GM23338 (cell line): Measurements from ENCODE around the gene SHISA6. TPM values are rescaled to one million over a fixed set of nuclear protein-coding genes. Genes with fewer than 3 reads are reported as not detected.

Experiments used
- ATAC-seq: fragments of 200-7000 bp; cut with Tn5 transposase; 3 replicates; pipeline ENCODE4 v1.9.1; 2020
- DNase-seq: peaks from one replicate; pipeline ENCODE4 v3.0.0-alpha.2; 2015; ENCODE audit warnings: low spot score
- H2AFZ ChIP-seq: fragments of 200-600 bp; sonication (generic); 2 replicates; pipeline ENCODE4 v1.8.0; 2016; ENCODE audit warnings: antibody characterized with exemption, mild to moderate bottlenecking, moderate library complexity
- H3F3A ChIP-seq: fragments of 200-600 bp; sonication (generic); replicated peaks from 2 replicates; pipeline ENCODE4 v1.8.0; 2017; ENCODE audit warnings: antibody characterized with exemption, mixed run types, low read depth
- H3K27ac ChIP-seq: fragments of 200-600 bp; sonication (generic); 2 replicates; pipeline ENCODE4 v1.6.1; 2016; ENCODE audit warnings: low read depth
- H3K27me3 ChIP-seq: fragments of 200-600 bp; sonication (generic); 2 replicates; pipeline ENCODE4 v1.8.0; 2016; ENCODE audit warnings: mild to moderate bottlenecking, mixed run types, moderate library complexity; ENCODE audit not compliant: insufficient read depth
- H3K36me3 ChIP-seq: fragments of 200-600 bp; sonication (generic); 2 replicates; pipeline ENCODE4 v1.8.0; 2016; ENCODE audit warnings: mild to moderate bottlenecking; ENCODE audit not compliant: insufficient read depth
- H3K4me1 ChIP-seq: fragments of 200-600 bp; sonication (generic); 2 replicates; pipeline ENCODE4 v1.8.0; 2016; ENCODE audit warnings: mild to moderate bottlenecking, moderate library complexity; ENCODE audit not compliant: insufficient read depth
- H3K4me2 ChIP-seq: fragments of 200-600 bp; sonication (generic); 2 replicates; pipeline ENCODE4 v1.7.1; 2017; ENCODE audit warnings: mixed run types
- H3K4me3 ChIP-seq: fragments of 200-600 bp; sonication (generic); 2 replicates; pipeline ENCODE4 v1.6.1; 2016; ENCODE audit warnings: mixed run types
- H3K79me2 ChIP-seq: fragments of 200-600 bp; sonication (generic); replicated peaks from 2 replicates; pipeline ENCODE4 v1.8.0; 2017; ENCODE audit warnings: mild to moderate bottlenecking; ENCODE audit not compliant: insufficient read depth
- H3K9me2 ChIP-seq: fragments of 200-600 bp; sonication (generic); 2 replicates; pipeline ENCODE4 v1.8.0; 2017; ENCODE audit not compliant: insufficient read depth
- H4K20me1 ChIP-seq: fragments of 200-600 bp; sonication (generic); replicated peaks from 2 replicates; pipeline ENCODE4 v1.8.0; 2017; ENCODE audit warnings: mild to moderate bottlenecking; ENCODE audit not compliant: insufficient read depth
- H3K27ac Mint-ChIP-seq: 2 replicates; pipeline ENCODE4 v1.8.0; 2020; ENCODE audit warnings: inconsistent platforms, mild to moderate bottlenecking, moderate library complexity, mixed read lengths
- H3K27me3 Mint-ChIP-seq: 3 replicates; pipeline ENCODE4 v1.8.0; 2022; ENCODE audit warnings: low read depth, mild to moderate bottlenecking, moderate library complexity, mixed read lengths, inconsistent platforms; ENCODE audit not compliant: insufficient read depth, poor library complexity
- H3K36me3 Mint-ChIP-seq: 3 replicates; pipeline ENCODE4 v1.8.0; 2021; ENCODE audit warnings: low read depth, mild to moderate bottlenecking, inconsistent platforms, moderate library complexity, mixed read lengths
- H3K4me1 Mint-ChIP-seq: 3 replicates; pipeline ENCODE4 v1.8.0; 2020; ENCODE audit warnings: mild to moderate bottlenecking, inconsistent platforms, mixed read lengths
- H3K4me3 Mint-ChIP-seq: 3 replicates; pipeline ENCODE4 v1.8.0; 2021; ENCODE audit warnings: moderate library complexity, mild to moderate bottlenecking, inconsistent platforms, mixed read lengths
- H3K9me3 Mint-ChIP-seq: 3 replicates; pipeline ENCODE4 v1.8.0; 2020; ENCODE audit warnings: moderate library complexity, mild to moderate bottlenecking, inconsistent platforms, mixed read lengths
- CREB1 ChIP-seq: fragments of 250-450 bp; sonication (Bioruptor Pico); IDR thresholded peaks from 2 replicates; pipeline ENCODE4 v1.5.0; 2020; ENCODE audit warnings: low read depth, mild to moderate bottlenecking, moderate library complexity
- EZH2 ChIP-seq: fragments of 200-600 bp; sonication (generic); IDR thresholded peaks from one replicate; pipeline ENCODE4 v1.8.0; 2017; ENCODE audit warnings: antibody characterized with exemption, mild to moderate bottlenecking, low read depth; ENCODE audit not compliant: unreplicated experiment
- EZH2phosphoT487 ChIP-seq: fragments of 200-600 bp; sonication (generic); IDR thresholded peaks from one replicate; pipeline ENCODE4 v1.8.1; 2018; ENCODE audit warnings: antibody characterized with exemption; ENCODE audit not compliant: unreplicated experiment
- JUNB ChIP-seq: IDR thresholded peaks from one replicate; pipeline ENCODE4 v1.6.1; 2016; ENCODE audit warnings: antibody characterized with exemption; ENCODE audit not compliant: unreplicated experiment
- NANOG ChIP-seq: IDR thresholded peaks from 2 replicates; pipeline ENCODE4 v1.6.1; 2016; ENCODE audit warnings: antibody characterized with exemption, borderline replicate concordance
- POLR2AphosphoS5 ChIP-seq: IDR thresholded peaks from 2 replicates; pipeline ENCODE4 v1.6.1; 2016; ENCODE audit warnings: antibody characterized with exemption, low read depth
- STAT1 ChIP-seq: IDR thresholded peaks from one replicate; pipeline ENCODE4 v1.6.1; 2016; ENCODE audit warnings: antibody characterized with exemption; ENCODE audit not compliant: unreplicated experiment
- ZNF114 ChIP-seq: fragments of 250-450 bp; sonication (Bioruptor Pico); IDR thresholded peaks from 2 replicates; pipeline ENCODE4 v1.5.0; 2020; ENCODE audit warnings: mild to moderate bottlenecking, moderate library complexity
- ZNF331 ChIP-seq: fragments of 250-450 bp; sonication (Bioruptor Pico); IDR thresholded peaks from 2 replicates; pipeline ENCODE4 v1.5.0; 2020; ENCODE audit warnings: low read depth, mild to moderate bottlenecking, moderate library complexity
- polyA plus RNA-seq: library from polyadenylated mRNA; unstranded; fragments of >200 nt; fragmentation: Nextera tagmentation; extraction: Ambion mirVana; gene quantifications from 2 replicates; pipeline ENCODE4 v1.2.1, GENCODE V29; 2016
- total RNA-seq: library from RNA; depleted of rRNA; stranded (reverse); fragments of >200 nt; shearing (Covaris generic); gene quantifications from 2 replicates; pipeline ENCODE4 v1.2.3, GENCODE V29; 2014
- TF ChIP-seq, protein P1 (sequence below): IDR thresholded peaks from one replicate; pipeline ENCODE4 v1.6.1; 2018; ENCODE audit warnings: antibody characterized with exemption; ENCODE audit not compliant: unreplicated experiment
- TF ChIP-seq, protein P2 (sequence below): fragments of 250-450 bp; sonication (Bioruptor Pico); IDR thresholded peaks from 2 replicates; pipeline ENCODE4 v1.5.0; 2020; ENCODE audit warnings: mild to moderate bottlenecking, moderate library complexity
- TF ChIP-seq, protein P3 (sequence below), 2 experiments: fragments of 200-600 bp in 1 of 2; sonication (generic) in 1 of 2; conservative IDR thresholded peaks; 2 replicates each; pipeline versions ENCODE4 v1.5.1 to v1.6.1; 2016 to 2017; ENCODE audit warnings: antibody characterized with exemption in 2 of 2, low read depth in 2 of 2, mild to moderate bottlenecking in 2 of 2, moderate library complexity in 1 of 2
- TF ChIP-seq, protein P4 (sequence below): IDR thresholded peaks from 2 replicates; pipeline ENCODE4 v1.6.1; 2016; ENCODE audit warnings: antibody characterized with exemption

Gene SHISA6
- total and polyA plus RNA-seq, 2 experiments from 2014 or later: 0.52 TPM; not detected in 1

DNA sequence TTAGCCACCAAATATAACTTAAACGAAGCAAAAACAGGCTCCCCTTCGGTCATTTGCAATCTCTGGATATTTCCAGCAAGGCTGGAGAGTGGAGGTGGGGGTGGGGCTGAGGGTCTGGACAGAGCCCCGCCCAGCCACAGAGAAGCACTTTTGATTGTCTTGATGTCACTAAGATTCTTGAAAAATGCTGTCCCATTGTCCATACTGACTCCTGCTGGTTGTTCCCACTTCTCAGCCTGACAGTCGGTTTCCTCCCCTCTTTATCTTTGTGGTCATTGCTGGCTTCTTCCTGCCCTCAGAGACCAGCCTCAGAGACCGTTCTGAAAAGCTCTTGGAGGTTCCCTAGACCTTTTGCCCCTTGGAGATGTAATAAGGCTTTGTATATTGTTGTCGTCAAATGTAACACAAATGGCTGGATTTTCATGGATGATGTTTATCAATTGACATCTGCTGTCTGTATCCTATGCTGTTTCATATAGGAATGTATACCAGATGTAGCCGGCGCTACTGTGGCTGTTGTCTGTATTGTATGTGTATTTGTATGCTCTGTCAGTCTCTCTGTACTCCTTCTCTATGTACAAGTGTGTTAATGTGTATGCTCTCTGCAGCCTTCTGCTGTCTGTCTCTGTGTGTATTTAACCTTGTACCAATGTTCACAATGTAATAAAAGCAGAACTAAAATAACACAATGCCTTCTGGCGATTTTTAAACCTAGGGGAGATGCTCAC, 262.5 kb downstream of the SHISA6 start:
- no peak overlapping the region for H3K27ac ChIP-seq

More for the DNA sequence above, 262.5 kb downstream of the SHISA6 start:
- no peak for DNase-seq
- peaks cover 97% of the 10 kb centered on the region for H3K9me3 Mint-ChIP-seq
- ATAC-seq: no peak
- H3K27ac Mint-ChIP-seq: no peak overlapping the region
- H3K4me3 Mint-ChIP-seq: no peak overlapping the region
- no peak overlapping the region for H3K4me2 ChIP-seq
- no peaks in the 10 kb centered on the region for H3K9me2 ChIP-seq
- H4K20me1 ChIP-seq: no peaks in the 10 kb centered on the region
- no peak for TF ChIP-seq STAT1
- no peak for TF ChIP-seq ZNF114 (CRISPR knock-in tag)
- no peak for TF ChIP-seq NANOG
- TF ChIP-seq, protein P1, sequence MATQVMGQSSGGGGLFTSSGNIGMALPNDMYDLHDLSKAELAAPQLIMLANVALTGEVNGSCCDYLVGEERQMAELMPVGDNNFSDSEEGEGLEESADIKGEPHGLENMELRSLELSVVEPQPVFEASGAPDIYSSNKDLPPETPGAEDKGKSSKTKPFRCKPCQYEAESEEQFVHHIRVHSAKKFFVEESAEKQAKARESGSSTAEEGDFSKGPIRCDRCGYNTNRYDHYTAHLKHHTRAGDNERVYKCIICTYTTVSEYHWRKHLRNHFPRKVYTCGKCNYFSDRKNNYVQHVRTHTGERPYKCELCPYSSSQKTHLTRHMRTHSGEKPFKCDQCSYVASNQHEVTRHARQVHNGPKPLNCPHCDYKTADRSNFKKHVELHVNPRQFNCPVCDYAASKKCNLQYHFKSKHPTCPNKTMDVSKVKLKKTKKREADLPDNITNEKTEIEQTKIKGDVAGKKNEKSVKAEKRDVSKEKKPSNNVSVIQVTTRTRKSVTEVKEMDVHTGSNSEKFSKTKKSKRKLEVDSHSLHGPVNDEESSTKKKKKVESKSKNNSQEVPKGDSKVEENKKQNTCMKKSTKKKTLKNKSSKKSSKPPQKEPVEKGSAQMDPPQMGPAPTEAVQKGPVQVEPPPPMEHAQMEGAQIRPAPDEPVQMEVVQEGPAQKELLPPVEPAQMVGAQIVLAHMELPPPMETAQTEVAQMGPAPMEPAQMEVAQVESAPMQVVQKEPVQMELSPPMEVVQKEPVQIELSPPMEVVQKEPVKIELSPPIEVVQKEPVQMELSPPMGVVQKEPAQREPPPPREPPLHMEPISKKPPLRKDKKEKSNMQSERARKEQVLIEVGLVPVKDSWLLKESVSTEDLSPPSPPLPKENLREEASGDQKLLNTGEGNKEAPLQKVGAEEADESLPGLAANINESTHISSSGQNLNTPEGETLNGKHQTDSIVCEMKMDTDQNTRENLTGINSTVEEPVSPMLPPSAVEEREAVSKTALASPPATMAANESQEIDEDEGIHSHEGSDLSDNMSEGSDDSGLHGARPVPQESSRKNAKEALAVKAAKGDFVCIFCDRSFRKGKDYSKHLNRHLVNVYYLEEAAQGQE: no peak
- no peak for TF ChIP-seq CREB1 (CRISPR knock-in tag)
- TF ChIP-seq, protein P2, sequence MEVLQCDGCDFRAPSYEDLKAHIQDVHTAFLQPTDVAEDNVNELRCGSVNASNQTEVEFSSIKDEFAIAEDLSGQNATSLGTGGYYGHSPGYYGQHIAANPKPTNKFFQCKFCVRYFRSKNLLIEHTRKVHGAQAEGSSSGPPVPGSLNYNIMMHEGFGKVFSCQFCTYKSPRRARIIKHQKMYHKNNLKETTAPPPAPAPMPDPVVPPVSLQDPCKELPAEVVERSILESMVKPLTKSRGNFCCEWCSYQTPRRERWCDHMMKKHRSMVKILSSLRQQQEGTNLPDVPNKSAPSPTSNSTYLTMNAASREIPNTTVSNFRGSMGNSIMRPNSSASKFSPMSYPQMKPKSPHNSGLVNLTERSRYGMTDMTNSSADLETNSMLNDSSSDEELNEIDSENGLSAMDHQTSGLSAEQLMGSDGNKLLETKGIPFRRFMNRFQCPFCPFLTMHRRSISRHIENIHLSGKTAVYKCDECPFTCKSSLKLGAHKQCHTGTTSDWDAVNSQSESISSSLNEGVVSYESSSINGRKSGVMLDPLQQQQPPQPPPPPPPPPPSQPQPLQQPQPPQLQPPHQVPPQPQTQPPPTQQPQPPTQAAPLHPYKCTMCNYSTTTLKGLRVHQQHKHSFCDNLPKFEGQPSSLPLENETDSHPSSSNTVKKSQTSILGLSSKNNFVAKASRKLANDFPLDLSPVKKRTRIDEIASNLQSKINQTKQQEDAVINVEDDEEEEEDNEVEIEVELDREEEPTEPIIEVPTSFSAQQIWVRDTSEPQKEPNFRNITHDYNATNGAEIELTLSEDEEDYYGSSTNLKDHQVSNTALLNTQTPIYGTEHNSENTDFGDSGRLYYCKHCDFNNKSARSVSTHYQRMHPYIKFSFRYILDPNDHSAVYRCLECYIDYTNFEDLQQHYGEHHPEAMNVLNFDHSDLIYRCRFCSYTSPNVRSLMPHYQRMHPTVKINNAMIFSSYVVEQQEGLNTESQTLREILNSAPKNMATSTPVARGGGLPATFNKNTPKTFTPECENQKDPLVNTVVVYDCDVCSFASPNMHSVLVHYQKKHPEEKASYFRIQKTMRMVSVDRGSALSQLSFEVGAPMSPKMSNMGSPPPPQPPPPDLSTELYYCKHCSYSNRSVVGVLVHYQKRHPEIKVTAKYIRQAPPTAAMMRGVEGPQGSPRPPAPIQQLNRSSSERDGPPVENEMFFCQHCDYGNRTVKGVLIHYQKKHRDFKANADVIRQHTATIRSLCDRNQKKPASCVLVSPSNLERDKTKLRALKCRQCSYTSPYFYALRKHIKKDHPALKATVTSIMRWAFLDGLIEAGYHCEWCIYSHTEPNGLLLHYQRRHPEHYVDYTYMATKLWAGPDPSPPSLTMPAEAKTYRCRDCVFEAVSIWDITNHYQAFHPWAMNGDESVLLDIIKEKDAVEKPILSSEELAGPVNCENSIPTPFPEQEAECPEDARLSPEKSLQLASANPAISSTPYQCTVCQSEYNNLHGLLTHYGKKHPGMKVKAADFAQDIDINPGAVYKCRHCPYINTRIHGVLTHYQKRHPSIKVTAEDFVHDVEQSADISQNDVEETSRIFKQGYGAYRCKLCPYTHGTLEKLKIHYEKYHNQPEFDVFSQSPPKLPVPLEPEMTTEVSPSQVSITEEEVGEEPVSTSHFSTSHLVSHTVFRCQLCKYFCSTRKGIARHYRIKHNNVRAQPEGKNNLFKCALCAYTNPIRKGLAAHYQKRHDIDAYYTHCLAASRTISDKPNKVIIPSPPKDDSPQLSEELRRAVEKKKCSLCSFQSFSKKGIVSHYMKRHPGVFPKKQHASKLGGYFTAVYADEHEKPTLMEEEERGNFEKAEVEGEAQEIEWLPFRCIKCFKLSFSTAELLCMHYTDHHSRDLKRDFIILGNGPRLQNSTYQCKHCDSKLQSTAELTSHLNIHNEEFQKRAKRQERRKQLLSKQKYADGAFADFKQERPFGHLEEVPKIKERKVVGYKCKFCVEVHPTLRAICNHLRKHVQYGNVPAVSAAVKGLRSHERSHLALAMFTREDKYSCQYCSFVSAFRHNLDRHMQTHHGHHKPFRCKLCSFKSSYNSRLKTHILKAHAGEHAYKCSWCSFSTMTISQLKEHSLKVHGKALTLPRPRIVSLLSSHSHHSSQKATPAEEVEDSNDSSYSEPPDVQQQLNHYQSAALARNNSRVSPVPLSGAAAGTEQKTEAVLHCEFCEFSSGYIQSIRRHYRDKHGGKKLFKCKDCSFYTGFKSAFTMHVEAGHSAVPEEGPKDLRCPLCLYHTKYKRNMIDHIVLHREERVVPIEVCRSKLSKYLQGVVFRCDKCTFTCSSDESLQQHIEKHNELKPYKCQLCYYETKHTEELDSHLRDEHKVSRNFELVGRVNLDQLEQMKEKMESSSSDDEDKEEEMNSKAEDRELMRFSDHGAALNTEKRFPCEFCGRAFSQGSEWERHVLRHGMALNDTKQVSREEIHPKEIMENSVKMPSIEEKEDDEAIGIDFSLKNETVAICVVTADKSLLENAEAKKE (CRISPR knock-in tag): no peak
- TF ChIP-seq, protein P3, sequence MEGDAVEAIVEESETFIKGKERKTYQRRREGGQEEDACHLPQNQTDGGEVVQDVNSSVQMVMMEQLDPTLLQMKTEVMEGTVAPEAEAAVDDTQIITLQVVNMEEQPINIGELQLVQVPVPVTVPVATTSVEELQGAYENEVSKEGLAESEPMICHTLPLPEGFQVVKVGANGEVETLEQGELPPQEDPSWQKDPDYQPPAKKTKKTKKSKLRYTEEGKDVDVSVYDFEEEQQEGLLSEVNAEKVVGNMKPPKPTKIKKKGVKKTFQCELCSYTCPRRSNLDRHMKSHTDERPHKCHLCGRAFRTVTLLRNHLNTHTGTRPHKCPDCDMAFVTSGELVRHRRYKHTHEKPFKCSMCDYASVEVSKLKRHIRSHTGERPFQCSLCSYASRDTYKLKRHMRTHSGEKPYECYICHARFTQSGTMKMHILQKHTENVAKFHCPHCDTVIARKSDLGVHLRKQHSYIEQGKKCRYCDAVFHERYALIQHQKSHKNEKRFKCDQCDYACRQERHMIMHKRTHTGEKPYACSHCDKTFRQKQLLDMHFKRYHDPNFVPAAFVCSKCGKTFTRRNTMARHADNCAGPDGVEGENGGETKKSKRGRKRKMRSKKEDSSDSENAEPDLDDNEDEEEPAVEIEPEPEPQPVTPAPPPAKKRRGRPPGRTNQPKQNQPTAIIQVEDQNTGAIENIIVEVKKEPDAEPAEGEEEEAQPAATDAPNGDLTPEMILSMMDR (conservative IDR thresholded peaks at IDR 0.05; ENCODE audit: low read depth in 2 of 2): no peak
- TF ChIP-seq EZH2: no peak
- TF ChIP-seq POLR2AphosphoS5: no peak
- no peak for TF ChIP-seq ZNF331 (CRISPR knock-in tag)
- TF ChIP-seq, protein P4, sequence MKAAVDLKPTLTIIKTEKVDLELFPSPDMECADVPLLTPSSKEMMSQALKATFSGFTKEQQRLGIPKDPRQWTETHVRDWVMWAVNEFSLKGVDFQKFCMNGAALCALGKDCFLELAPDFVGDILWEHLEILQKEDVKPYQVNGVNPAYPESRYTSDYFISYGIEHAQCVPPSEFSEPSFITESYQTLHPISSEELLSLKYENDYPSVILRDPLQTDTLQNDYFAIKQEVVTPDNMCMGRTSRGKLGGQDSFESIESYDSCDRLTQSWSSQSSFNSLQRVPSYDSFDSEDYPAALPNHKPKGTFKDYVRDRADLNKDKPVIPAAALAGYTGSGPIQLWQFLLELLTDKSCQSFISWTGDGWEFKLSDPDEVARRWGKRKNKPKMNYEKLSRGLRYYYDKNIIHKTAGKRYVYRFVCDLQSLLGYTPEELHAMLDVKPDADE: no peak
- no peak for TF ChIP-seq JUNB
- TF ChIP-seq EZH2phosphoT487: no peak
- H3K4me3 ChIP-seq: no peak overlapping the region
- H3K4me1 ChIP-seq: no peaks in the 10 kb centered on the region
- H3K27me3 ChIP-seq: no peaks in the 10 kb centered on the region
- H2AFZ ChIP-seq: no peak overlapping the region
- peaks cover 46% of the 10 kb centered on the region for H3K36me3 Mint-ChIP-seq
- H3K27me3 Mint-ChIP-seq: peaks cover 3% of the 10 kb centered on the region
- H3K4me1 Mint-ChIP-seq: no peaks in the 10 kb centered on the region
- H3K79me2 ChIP-seq: no peaks in the 10 kb centered on the region
- H3F3A ChIP-seq: no peaks in the 10 kb centered on the region
- H3K36me3 ChIP-seq: no peaks in the 10 kb centered on the region
